ENCODE data around the gene REXO5. TPM values are rescaled to one million over a fixed set of nuclear protein-coding genes. Genes with fewer than 3 reads are reported as not detected.
A peak's percentile ranks its signal among the peaks of the same experiment; 100 is the strongest.
"Not testable (repeated sequence)": the region's sequence is repeated elsewhere in the genome, so short reads cannot be mapped to it uniquely, and the experiment has no call there.

Gene REXO5
- total RNA-seq, 1 donor from 2014 or later: 5.9 TPM

DNA sequence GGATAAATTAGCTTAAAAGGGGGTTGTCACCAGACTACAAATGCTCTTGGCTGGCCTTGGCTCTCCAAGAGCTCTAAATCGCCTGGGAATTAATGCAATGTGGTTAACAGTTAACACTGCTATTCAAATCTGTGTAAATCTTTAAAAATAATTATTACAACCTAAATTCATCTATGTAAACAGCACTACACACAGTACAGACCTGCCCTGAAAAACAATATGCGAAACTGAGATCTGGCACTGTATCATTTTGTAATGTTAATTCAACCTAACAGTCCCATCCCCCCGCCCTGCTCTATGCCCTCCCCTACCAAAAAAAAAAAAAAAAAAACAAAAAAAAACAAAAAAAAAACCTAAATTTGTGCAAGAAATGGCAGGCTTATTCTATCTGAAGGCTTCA lies 52.9 kb downstream of the REXO5 start:
- H3K9me3 Mint-ChIP-seq (ENCODE audit: unreplicated experiment): peaks cover 1% of the 10 kb centered on the region
- no peak overlapping the region for H3K4me3 Mint-ChIP-seq (ENCODE audit: unreplicated experiment)
- TF ChIP-seq, protein P1, sequence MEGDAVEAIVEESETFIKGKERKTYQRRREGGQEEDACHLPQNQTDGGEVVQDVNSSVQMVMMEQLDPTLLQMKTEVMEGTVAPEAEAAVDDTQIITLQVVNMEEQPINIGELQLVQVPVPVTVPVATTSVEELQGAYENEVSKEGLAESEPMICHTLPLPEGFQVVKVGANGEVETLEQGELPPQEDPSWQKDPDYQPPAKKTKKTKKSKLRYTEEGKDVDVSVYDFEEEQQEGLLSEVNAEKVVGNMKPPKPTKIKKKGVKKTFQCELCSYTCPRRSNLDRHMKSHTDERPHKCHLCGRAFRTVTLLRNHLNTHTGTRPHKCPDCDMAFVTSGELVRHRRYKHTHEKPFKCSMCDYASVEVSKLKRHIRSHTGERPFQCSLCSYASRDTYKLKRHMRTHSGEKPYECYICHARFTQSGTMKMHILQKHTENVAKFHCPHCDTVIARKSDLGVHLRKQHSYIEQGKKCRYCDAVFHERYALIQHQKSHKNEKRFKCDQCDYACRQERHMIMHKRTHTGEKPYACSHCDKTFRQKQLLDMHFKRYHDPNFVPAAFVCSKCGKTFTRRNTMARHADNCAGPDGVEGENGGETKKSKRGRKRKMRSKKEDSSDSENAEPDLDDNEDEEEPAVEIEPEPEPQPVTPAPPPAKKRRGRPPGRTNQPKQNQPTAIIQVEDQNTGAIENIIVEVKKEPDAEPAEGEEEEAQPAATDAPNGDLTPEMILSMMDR (IDR thresholded peaks at IDR 0.05; ENCODE audit: partially characterized antibody, unreplicated experiment): no peak
- H3K27me3 Mint-ChIP-seq (ENCODE audit: unreplicated experiment): no peaks in the 10 kb centered on the region
- no peaks in the 10 kb centered on the region for H3K36me3 Mint-ChIP-seq (ENCODE audit: unreplicated experiment)
- DNase-seq: no peak
- H3K4me1 Mint-ChIP-seq (ENCODE audit: low read depth, unreplicated experiment): peaks cover 21% of the 10 kb centered on the region
- H3K27ac Mint-ChIP-seq (ENCODE audit: unreplicated experiment): no peak overlapping the region

DNA sequence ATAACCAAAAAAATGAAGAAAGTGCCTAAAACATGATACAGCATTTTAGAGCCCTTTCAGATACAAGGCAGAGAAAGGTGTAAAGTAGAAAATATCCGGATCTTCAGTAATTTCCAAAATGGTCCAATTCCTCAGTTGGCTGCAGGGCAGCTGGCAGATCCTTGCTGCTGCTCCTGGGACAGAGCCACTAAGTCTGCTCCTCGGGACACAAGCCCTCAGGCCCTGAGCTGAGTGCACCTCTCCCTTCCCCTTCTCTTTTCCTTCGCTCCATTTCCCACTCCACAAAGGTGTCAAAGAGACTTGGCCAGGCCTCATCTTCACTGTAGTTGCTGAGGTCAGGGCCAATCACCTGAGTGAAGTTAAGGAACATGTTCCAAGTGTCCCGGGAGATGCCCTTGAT lies 53.4 kb downstream of the REXO5 start:
- peaks cover 21% of the 10 kb centered on the region for H3K4me1 Mint-ChIP-seq (ENCODE audit: low read depth, unreplicated experiment)
- H3K36me3 Mint-ChIP-seq (ENCODE audit: unreplicated experiment): no peaks in the 10 kb centered on the region
- peaks cover 1% of the 10 kb centered on the region for H3K9me3 Mint-ChIP-seq (ENCODE audit: unreplicated experiment)
- no peak for DNase-seq
- no peaks in the 10 kb centered on the region for H3K27me3 Mint-ChIP-seq (ENCODE audit: unreplicated experiment)
- H3K27ac Mint-ChIP-seq (ENCODE audit: unreplicated experiment): no peak overlapping the region
- H3K4me3 Mint-ChIP-seq (ENCODE audit: unreplicated experiment): no peak overlapping the region
- TF ChIP-seq, protein P1 (IDR thresholded peaks at IDR 0.05; ENCODE audit: partially characterized antibody, unreplicated experiment): no peak

DNA sequence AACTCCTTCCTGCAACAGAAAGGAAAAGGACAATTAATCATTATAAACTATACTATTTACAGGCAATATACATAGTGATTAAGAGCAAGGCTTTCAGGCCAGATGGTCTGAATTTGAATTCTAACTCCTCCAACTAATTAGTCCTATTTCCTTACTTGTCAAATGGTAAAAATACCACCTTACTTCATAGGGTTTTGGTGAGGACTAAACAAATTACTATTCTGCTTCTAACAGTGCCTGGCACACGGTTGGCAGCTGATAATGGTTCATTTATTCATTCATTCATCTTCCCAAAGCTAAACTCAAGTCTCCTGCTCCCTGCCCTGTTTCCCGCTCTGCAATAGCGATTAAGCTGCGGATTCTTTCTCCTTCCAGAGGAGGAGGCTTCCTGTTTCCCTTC lies 54.0 kb downstream of the REXO5 start:
- DNase-seq: no peak
- Mint-ChIP-seq H3K4me1 (ENCODE audit: low read depth, unreplicated experiment) (peaks cover 21% of the 10 kb centered on the region), H3K9me3 (ENCODE audit: unreplicated experiment) (peaks cover 1% of the 10 kb centered on the region), H3K4me3 (ENCODE audit: unreplicated experiment) (no peak overlapping the region), H3K36me3 (ENCODE audit: unreplicated experiment) (no peaks in the 10 kb centered on the region), H3K27me3 (ENCODE audit: unreplicated experiment) (no peaks in the 10 kb centered on the region), H3K27ac (ENCODE audit: unreplicated experiment) (no peak overlapping the region)
- TF ChIP-seq, protein P1 (IDR thresholded peaks at IDR 0.05; ENCODE audit: partially characterized antibody, unreplicated experiment): no peak

DNA sequence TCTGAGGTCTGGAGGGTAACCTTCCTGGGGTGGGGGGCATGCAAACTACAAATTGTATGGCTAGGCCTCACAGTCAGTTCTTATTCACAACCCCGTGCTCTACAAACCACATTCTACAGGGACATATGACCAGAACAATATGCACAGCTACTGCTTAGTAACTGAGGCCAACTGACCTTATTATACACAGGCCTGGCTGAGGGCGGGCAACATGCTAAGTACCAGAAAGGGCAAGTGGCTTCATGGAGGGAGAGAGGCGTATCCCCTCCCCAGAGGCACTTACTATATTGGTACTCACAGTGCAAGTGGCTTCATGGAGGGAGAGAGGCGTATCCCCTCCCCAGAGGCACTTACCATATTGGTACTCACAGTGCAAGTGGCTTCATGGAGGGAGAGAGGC lies 54.7 kb downstream of the REXO5 start:
- H3K4me3 Mint-ChIP-seq (ENCODE audit: unreplicated experiment); H3K27me3 Mint-ChIP-seq (ENCODE audit: unreplicated experiment); DNase-seq; H3K36me3 Mint-ChIP-seq (ENCODE audit: unreplicated experiment); H3K9me3 Mint-ChIP-seq (ENCODE audit: unreplicated experiment): not testable (repeated sequence)
- peaks cover 27% of the 10 kb centered on the region for H3K4me1 Mint-ChIP-seq (ENCODE audit: low read depth, unreplicated experiment)
- peak overlapping the region; percentile 25 for H3K27ac Mint-ChIP-seq (ENCODE audit: unreplicated experiment)

DNA sequence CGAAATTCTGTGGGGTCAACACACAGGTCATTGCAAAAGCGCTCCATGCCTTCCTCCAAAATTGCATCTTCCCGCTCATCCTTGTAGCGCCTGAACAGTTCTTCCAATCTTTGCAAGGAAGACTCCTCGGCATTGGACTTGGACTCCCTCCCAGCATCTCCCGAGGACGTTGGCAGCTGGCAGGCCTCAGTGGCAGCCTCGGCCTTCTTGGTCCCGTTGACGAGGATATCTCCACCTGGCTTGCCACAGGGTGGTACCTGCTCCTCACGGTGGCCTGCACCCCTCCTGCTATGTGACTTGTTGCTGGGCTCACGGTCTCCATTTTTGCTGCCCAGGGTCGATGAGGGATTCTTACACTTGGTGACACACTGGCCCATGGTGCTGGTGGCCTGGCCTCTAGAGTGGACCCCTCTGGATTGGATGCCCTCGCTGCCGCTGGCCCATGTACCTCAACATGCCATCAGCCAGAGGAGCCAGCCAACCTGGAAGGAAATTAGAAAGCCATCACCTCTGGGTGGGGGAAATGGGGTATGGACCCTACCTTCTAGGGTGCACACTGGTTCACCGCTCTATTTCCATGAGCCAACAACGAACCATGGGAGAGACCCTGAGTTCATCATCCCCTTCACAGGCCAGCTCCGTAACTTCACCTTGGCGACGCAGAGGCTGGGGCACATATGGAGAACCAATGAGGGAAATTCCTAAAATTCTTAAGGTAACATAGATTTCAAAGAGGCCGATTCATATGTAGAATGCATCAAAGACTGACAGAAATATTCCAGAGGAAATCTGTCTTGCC lies 56.0 kb downstream of the REXO5 start:
- no peak overlapping the region for H3K4me3 Mint-ChIP-seq (ENCODE audit: unreplicated experiment)
- TF ChIP-seq, protein P1 (IDR thresholded peaks at IDR 0.05; ENCODE audit: partially characterized antibody, unreplicated experiment): no peak
- no peak overlapping the region for H3K27ac Mint-ChIP-seq (ENCODE audit: unreplicated experiment)
- H3K4me1 Mint-ChIP-seq (ENCODE audit: low read depth, unreplicated experiment): peaks cover 35% of the 10 kb centered on the region
- peaks cover 1% of the 10 kb centered on the region for H3K9me3 Mint-ChIP-seq (ENCODE audit: unreplicated experiment)
- peaks cover 3% of the 10 kb centered on the region for H3K27me3 Mint-ChIP-seq (ENCODE audit: unreplicated experiment)
- no peaks in the 10 kb centered on the region for H3K36me3 Mint-ChIP-seq (ENCODE audit: unreplicated experiment)
- DNase-seq: no peak

DNA sequence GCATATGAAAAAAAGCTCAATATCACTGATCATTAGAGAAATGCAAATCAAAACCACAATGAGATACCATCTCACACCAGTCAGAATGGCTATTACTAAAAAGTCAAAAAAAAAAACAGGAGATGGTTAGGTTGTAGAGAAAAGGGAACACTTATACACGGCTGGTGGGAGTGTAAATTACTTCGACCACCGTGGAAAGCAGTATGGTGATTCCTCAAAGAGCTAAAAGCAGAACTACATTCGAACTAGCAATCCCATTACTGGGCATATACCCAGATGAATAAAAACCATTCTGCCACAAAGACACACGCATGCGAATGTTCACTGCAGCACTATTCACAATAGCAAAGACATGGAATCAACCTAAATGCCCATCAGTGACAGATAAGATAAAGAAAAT lies 58.0 kb downstream of the REXO5 start:
- not testable (repeated sequence) for H3K4me3 Mint-ChIP-seq (ENCODE audit: unreplicated experiment); DNase-seq; H3K36me3 Mint-ChIP-seq (ENCODE audit: unreplicated experiment); H3K27me3 Mint-ChIP-seq (ENCODE audit: unreplicated experiment); H3K27ac Mint-ChIP-seq (ENCODE audit: unreplicated experiment); H3K9me3 Mint-ChIP-seq (ENCODE audit: unreplicated experiment)
- peaks cover 33% of the 10 kb centered on the region for H3K4me1 Mint-ChIP-seq (ENCODE audit: low read depth, unreplicated experiment)

All from glutamatergic neuron (in vitro differentiated cells).